ENCODE results near the gene LTB4R2.

The LTB4R2 gene

DNA sequence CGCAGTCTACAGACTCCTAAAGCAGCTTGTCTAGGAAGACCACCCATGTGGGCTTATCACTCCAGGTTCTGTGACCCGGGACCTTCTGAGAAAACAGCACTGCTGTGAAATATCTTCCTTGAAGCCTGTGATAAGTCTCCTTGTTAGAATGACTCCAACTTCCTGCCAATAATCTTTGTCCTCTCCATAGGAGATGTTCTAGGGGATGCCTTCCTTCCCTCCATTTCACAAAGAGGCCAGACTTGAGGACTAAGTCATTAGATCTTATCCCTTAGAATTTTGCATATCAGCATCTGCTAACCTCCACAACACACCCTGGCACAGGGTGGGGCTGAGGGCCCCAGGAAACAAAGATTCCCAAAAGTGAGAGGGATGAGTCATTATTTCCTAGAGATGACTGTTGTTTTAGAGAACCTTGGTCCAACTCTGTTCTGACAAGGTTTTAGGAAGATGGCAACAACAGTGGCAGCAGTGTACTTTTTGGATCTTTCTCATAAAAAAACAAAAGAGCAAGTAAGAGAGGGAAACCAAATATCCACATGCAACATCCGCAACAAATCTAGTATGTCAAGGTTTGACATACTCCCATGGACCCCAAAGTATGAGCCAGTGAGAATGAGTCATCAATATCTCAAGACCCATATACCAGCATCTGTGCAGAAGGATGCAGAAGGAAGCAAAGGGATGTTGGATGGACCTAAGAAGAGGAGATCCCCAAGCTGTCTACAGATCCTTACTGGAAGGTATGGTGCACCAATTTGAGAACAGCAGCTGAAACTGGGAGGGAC lies 7.4 kb downstream of the LTB4R2 start:
- in situ Hi-C loops (cut with MboI; ENCODE audit: low sequenced_read_pairs, unreplicated experiment), result no loop called here
- TF ChIP-seq CTCF (IDR thresholded peaks at IDR 0.05; ENCODE audit: borderline replicate concordance, control extremely low read depth, extremely low read depth, insufficient read depth, missing control alignments), result no peak
- DNase-seq (ENCODE audit: low spot score), result no peak

DNA sequence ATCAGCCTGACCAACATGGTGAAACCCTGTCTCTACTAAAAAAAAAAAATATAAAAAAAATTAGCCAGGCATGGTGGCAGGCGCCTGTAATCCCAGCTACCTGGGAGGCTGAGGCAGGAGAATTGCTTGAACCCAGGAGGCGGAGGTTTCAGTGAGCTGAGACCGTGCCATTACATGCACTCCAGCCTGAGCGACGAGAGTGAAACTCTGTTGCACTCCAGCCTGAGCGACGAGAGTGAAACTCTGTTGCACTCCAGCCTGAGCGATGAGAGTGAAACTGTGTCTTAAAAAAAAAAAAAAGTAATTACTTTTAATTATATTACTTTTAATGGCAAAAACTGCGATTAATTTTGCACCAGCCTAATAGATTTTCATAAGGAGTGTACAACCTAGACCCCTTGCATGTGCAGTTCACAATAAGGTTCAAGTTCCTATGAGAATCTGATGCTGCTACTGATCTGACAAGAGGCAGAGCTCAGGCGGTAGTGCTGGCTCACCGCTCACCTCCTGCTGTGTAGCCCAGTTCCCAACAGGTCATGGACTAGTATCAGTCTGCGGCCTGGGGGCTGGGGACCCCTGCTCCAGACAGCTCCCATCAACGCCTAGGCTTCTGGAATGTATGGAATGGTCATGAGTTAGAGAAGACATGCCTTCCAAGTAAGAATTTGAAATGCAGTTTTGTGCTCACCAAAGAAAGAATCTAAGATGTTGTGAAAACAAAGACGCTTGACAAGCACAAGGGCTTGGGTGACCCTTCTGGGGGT lies 11.5 kb downstream of the LTB4R2 start:
- in situ Hi-C loops (cut with MboI; ENCODE audit: low sequenced_read_pairs, unreplicated experiment), result loop anchor here (5.0 kb wide), 1 partner anchor 116 kb away; no protein-coding TSS in a partner anchor
- no peak for TF ChIP-seq CTCF (IDR thresholded peaks at IDR 0.05; ENCODE audit: borderline replicate concordance, control extremely low read depth, extremely low read depth, insufficient read depth, missing control alignments)
- no peak for DNase-seq (ENCODE audit: low spot score)

DNA sequence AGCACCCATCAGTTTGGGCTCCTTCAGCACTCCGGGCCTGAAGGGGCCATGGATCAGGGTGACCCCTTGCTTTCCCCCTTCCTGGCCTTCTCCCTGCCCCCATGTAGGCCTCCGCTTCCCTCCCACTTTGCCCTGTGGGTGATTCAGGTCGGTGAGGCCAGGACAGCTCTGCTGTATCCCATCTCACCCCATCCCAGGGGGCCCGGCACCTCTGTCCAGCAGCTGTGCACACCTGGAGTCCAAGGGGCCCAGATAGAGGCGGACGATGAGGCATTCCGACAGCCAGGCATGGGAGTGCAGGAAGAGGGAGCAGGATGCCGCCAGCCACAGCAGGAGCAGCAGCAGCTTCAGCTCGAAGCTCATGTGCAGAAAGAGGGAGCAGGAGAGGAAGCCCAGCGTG lies 12.7 kb downstream of the LTB4R2 start:
- TF ChIP-seq CTCF (IDR thresholded peaks at IDR 0.05; ENCODE audit: borderline replicate concordance, control extremely low read depth, extremely low read depth, insufficient read depth, missing control alignments), result no peak
- in situ Hi-C loops (cut with MboI; ENCODE audit: low sequenced_read_pairs, unreplicated experiment), result loop anchor here (5.0 kb wide), 1 partner anchor 115 kb away; no protein-coding TSS in a partner anchor

GRCh38 chr14:24323341-24323740 lies 13.4 kb downstream of the LTB4R2 start:
- DNase-seq (ENCODE audit: low spot score), result no peak
- no peak for TF ChIP-seq CTCF (IDR thresholded peaks at IDR 0.05; ENCODE audit: borderline replicate concordance, control extremely low read depth, extremely low read depth, insufficient read depth, missing control alignments)
- in situ Hi-C loops (cut with MboI; ENCODE audit: low sequenced_read_pairs, unreplicated experiment), result loop anchor here (5.0 kb wide), 1 partner anchor 114 kb away; no protein-coding TSS in a partner anchor

More for the DNA sequence above, 12.7 kb downstream of the LTB4R2 start:
- DNase-seq (ENCODE audit: low spot score), result no peak

DNA sequence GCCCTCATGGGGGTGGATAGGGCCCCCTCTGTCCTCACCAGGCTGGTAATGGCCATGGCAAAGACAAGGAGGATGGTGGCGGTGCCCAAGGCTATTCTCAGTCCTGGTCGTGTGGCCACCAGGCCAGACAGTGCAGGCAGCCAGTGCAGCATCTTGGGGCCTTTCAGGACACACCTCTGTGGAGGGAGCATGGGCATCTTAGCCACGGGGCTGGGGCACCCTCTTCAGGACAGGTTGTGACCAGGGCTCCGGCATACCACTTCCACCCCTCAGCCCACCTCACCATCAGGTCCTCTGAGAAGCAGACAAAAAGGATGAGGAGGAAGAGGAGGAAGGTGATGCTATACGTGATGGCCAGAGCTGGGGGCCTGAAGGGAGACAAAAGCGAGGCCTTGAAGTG lies 14.1 kb downstream of the LTB4R2 start:
- in situ Hi-C loops (cut with MboI; ENCODE audit: low sequenced_read_pairs, unreplicated experiment), result loop anchor here (5.0 kb wide), 1 partner anchor 113 kb away; no protein-coding TSS in a partner anchor
- DNase-seq (ENCODE audit: low spot score), result no peak
- TF ChIP-seq CTCF (IDR thresholded peaks at IDR 0.05; ENCODE audit: borderline replicate concordance, control extremely low read depth, extremely low read depth, insufficient read depth, missing control alignments), result no peak

GRCh38 chr14:24325041-24325530 lies 15.1 kb downstream of the LTB4R2 start:
- in situ Hi-C loops (cut with MboI; ENCODE audit: low sequenced_read_pairs, unreplicated experiment), result loop anchor here (25.0 kb wide), 1 partner anchor 362 kb away; no protein-coding TSS in a partner anchor
- no peak for TF ChIP-seq CTCF (IDR thresholded peaks at IDR 0.05; ENCODE audit: borderline replicate concordance, control extremely low read depth, extremely low read depth, insufficient read depth, missing control alignments)
- DNase-seq (ENCODE audit: low spot score), result no peak

Measured in GM13976 (cell line).